ENCODE data around the gene CFAP97D1.

CFAP97D1 gene

GRCh38 chr17:43812396-43813265, 32.4 kb downstream of the CFAP97D1 start:
- no peak overlapping the region for H3K4me3 ChIP-seq (ENCODE audit: low read depth, low read length)
- H3K36me3 ChIP-seq = peaks cover 62% of the 10 kb centered on the region
- no peak for TF ChIP-seq CTCF (IDR thresholded peaks at IDR 0.05; ENCODE audit: low read depth, low read length)
- H3K27me3 ChIP-seq (ENCODE audit: insufficient read depth, low read depth, severe bottlenecking) = no peaks in the 10 kb centered on the region
- H3K9me3 ChIP-seq (ENCODE audit: severe bottlenecking) = no peaks in the 10 kb centered on the region
- H3K27ac ChIP-seq = no peak overlapping the region
- DNase-seq = no peak

GRCh38 chr17:43813386-43813785, 33.2 kb downstream of the CFAP97D1 start:
- DNase-seq = no peak
- Histone ChIP-seq H3K27ac (no peak overlapping the region), H3K4me3 (ENCODE audit: low read depth, low read length) (no peak overlapping the region), H3K36me3 (peaks cover 55% of the 10 kb centered on the region), H3K27me3 (ENCODE audit: insufficient read depth, low read depth, severe bottlenecking) (no peaks in the 10 kb centered on the region), H3K9me3 (ENCODE audit: severe bottlenecking) (no peaks in the 10 kb centered on the region)
- no peak for TF ChIP-seq CTCF (IDR thresholded peaks at IDR 0.05; ENCODE audit: low read depth, low read length)

GRCh38 chr17:43814026-43814425, 33.8 kb downstream of the CFAP97D1 start:
- H3K27ac ChIP-seq = no peak overlapping the region
- no peak for DNase-seq
- peak; percentile 30; the same call in 1 of the 2 replicates for TF ChIP-seq CTCF (IDR thresholded peaks at IDR 0.05; ENCODE audit: low read depth, low read length)
- H3K27me3 ChIP-seq (ENCODE audit: insufficient read depth, low read depth, severe bottlenecking) = no peaks in the 10 kb centered on the region
- peaks cover 49% of the 10 kb centered on the region for H3K36me3 ChIP-seq
- no peaks in the 10 kb centered on the region for H3K9me3 ChIP-seq (ENCODE audit: severe bottlenecking)
- H3K4me3 ChIP-seq (ENCODE audit: low read depth, low read length) = no peak overlapping the region

- Histone ChIP-seq H3K9me3 (ENCODE audit: severe bottlenecking) (no peaks in the 10 kb centered on the region), H3K36me3 (peaks cover 46% of the 10 kb centered on the region), H3K27me3 (ENCODE audit: insufficient read depth, low read depth, severe bottlenecking) (no peaks in the 10 kb centered on the region), H3K4me3 (ENCODE audit: low read depth, low read length) (no peak overlapping the region), H3K27ac (no peak overlapping the region)
- DNase-seq = no peak
- no peak for TF ChIP-seq CTCF (IDR thresholded peaks at IDR 0.05; ENCODE audit: low read depth, low read length)
These were observed 34.5 kb downstream of the CFAP97D1 start for GRCh38 chr17:43814714-43815113.

GRCh38 chr17:43816336-43817320, 36.4 kb downstream of the CFAP97D1 start:
- Histone ChIP-seq H3K4me3 (ENCODE audit: low read depth, low read length) (no peak overlapping the region), H3K9me3 (ENCODE audit: severe bottlenecking) (no peaks in the 10 kb centered on the region), H3K36me3 (peaks cover 41% of the 10 kb centered on the region), H3K27ac (peak overlapping the region; percentile 91), H3K27me3 (ENCODE audit: insufficient read depth, low read depth, severe bottlenecking) (no peaks in the 10 kb centered on the region)
- TF ChIP-seq CTCF (IDR thresholded peaks at IDR 0.05; ENCODE audit: low read depth, low read length) = no peak
- DNase-seq = peak; percentile 88
